Measurements from ENCODE around the gene C1orf167.

- no peak for TF ChIP-seq CTCF (IDR thresholded peaks at IDR 0.05 in 4 of 5, conservative IDR thresholded peaks at IDR 0.05 in 1 of 5)
- no peak for TF ChIP-seq POLR2A (IDR thresholded peaks at IDR 0.05)
Observed at GRCh38 chr1:11788549-11789053, 26.6 kb downstream of the C1orf167 start.

All from gastrocnemius medialis (tissue), 4 donors.